HG03354 (cell line): ENCODE data around the gene ASB3.
"Not testable (repeated sequence)": the region's sequence is repeated elsewhere in the genome, so short reads cannot be mapped to it uniquely, and the experiment has no call there.

ENCODE experiments used
- ATAC-seq: cut with Tn5 transposase; IDR thresholded peaks from one replicate; pipeline ENCODE4 v1.9.1; 2021; ENCODE audit warnings: mild to moderate bottlenecking; ENCODE audit not compliant: unreplicated experiment, poor library complexity, severe bottlenecking

ASB3 gene

DNA sequence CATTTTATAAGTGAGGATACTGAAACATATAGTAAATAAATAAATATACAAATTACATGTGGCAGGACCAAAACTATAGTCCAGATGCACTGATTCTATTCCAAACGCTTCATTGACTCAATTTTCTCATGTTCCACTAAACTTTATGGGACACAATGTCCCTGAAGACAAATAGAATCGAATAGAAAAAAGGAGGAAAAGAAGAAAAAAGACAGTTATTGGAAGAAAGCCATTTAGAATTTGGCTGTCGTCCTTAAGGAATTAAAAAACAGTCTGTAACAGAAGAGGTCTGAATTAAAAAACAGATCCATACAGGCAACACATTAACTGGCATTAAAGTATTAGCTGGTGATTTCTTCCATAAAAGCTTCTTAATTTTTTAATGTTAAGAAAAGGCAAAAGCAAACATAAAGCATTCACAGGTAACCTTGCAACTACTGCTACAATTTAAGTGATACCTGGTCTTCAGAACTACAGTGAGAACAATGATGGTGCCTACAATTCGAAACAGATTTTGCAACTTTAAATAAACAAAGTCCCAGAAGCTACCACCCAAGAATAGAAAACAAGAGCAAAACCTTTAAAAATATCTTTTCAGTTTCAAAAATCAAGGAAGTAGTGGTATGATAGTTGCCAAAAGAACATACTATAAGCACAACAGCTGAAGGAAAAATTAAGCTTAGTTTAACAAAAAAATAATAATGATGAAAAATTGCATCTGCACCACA, 36.5 kb downstream of the ASB3 start:
- no peak for ATAC-seq

GRCh38 chr2:53744395-53745065, 42.2 kb downstream of the ASB3 start:
- ATAC-seq: no peak

DNA sequence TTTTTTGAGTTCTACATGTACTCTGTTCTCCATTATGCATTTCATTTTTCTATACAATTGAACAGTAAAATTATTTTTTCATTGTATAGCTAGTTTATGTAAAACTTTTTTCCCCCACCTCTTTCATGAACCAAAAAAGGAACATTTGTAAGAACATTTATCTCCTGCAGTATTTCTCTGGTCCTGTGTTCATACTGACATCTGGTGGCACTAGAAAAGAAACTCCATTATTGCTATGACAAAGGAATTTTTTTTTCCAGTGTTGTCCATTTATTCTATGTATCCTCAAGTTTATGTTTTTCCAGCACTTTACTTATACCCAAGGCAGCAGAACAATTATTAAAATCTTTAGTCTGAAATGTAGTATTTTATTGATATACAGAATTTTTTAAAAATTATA, 46.6 kb downstream of the ASB3 start:
- ATAC-seq: no peak

DNA sequence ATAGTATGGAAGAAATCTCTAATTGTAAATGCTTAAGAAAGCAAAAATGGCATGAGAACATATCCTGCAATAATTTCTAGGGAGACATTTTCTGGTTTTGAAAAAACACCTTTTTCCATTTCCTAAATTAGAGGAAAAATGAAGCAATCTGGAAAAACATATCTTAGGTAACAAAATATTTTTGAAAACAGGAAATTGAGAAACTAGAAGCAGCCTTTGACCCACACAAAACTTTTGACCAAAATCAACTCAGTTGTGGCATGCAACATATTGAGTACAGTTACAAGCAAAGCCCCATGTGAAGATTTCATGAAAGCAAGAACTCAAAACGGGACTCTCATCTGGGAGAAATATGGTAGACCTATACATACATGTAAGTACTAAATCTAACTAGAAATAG, 47.7 kb downstream of the ASB3 start:
- no peak for ATAC-seq

- ATAC-seq: no peak
Observed at GRCh38 chr2:53737091-53737490, 49.7 kb downstream of the ASB3 start.

- no peak for ATAC-seq
Observed at GRCh38 chr2:53729143-53729762, 57.5 kb downstream of the ASB3 start.

DNA sequence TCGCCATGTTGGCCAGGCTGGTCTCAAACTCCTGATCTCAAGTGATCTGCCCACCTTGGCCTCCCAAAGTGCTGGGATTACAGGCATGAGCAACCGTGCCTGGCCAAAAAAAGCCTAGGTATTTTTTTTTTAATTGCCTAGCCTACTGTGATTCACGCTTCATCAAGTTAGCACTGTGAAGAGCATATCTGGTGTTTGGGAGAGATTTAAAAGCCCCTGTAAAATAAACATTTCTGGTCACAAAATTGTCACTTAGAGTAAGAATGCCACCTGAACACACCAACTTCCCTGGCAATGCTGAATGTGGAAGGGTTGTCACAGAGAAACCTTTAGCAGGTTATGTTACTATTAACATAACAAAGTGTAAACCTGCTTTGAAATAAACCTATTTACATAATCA, 58.8 kb downstream of the ASB3 start:
- ATAC-seq: no peak

GRCh38 chr2:53725662-53726061, 61.1 kb downstream of the ASB3 start:
- no peak for ATAC-seq

- no peak for ATAC-seq
Observed at GRCh38 chr2:53724536-53724935, 62.2 kb downstream of the ASB3 start.

DNA sequence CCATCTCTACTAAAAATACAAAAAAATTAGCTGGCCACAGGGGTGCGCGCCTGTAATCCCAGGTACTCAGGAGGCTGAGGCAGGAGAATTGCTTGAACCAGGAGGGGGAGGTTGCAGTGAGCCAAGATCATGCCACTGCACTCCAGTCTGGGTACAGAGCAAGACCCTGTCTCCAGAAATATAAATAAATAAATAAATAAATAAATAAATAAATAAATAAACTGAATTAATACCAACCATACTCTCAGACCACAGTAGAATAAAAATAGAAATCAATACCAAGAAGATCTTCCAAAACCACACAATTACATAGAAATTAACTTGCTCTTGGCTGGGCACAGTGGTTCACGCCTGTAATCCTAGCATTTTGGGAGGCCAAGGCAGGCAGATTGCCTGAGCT, 65.8 kb downstream of the ASB3 start:
- ATAC-seq: not testable (repeated sequence)

- peak; percentile 76 for ATAC-seq
Observed at GRCh38 chr2:53715568-53715967, 71.2 kb downstream of the ASB3 start.

DNA sequence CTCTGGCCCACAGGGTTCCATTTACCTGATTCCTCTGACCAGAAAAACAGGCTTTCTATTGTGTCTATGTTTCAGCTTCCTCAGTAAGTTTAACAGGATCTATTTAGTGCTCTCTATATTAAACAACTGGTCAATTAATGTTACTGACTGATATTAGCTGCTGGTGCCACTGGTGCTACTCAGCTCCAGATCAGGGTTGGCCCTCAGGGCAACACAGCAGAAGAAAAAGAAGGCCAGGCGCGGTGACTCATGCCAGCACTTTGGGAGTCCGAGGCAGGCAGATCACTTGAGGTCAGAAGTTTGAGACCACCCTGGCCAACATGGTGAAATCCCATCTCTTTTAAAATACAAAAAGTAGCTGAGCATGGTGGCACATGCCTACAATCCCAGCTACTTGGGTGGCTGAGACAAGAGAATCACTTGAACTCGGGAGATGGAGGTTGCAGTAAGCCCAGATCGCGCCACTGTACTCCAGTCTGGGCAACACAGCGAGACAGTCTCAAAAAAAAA, 75.4 kb downstream of the ASB3 start:
- ATAC-seq: no peak

DNA sequence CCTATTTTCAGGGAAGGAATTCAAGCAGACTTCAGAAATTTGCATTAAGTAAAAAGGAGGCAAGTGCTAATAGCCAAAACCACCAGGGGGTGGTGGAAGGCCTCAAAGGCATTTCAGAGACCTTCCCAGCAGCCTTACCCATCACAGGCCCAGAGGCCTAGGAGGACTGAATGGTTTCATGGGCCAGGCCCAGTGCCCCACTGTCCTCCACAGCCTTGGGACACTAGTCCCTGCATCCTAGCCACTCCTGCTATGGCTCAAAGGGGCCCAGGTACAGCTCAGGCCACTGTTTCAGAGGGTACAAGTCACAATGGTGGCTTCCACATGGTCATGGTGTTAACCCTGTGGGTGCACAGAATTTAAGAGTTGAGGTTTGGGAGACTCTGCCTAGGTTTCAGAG, 77.8 kb downstream of the ASB3 start:
- ATAC-seq: no peak

DNA sequence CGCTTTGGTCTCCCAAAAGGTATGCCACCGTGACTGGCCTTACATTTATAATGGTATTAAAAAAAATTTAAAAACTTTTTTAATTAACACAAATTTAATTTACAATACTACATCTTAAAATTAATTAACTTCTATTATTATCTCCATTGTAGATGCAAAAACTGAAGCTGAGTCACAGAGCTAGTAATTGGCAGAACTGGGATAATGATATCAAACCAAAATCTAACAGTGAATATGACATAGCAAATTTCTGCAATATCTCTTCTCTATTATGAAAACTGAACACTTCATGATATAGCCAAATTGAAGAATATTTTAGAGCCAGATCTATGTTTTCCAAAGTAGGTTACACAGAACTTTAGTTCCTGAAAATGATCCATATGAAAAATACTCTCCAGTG, 85.5 kb downstream of the ASB3 start:
- no peak for ATAC-seq

GRCh38 chr2:53697686-53698085, 89.1 kb downstream of the ASB3 start:
- no peak for ATAC-seq

- ATAC-seq: no peak
Observed at GRCh38 chr2:53697092-53697491, 89.7 kb downstream of the ASB3 start.

- ATAC-seq: no peak
Observed at GRCh38 chr2:53695575-53695974, 91.2 kb downstream of the ASB3 start.

- no peak for ATAC-seq
Observed at GRCh38 chr2:53694096-53694771, 92.5 kb downstream of the ASB3 start.

GRCh38 chr2:53690876-53691275, 95.9 kb downstream of the ASB3 start:
- no peak for ATAC-seq

DNA sequence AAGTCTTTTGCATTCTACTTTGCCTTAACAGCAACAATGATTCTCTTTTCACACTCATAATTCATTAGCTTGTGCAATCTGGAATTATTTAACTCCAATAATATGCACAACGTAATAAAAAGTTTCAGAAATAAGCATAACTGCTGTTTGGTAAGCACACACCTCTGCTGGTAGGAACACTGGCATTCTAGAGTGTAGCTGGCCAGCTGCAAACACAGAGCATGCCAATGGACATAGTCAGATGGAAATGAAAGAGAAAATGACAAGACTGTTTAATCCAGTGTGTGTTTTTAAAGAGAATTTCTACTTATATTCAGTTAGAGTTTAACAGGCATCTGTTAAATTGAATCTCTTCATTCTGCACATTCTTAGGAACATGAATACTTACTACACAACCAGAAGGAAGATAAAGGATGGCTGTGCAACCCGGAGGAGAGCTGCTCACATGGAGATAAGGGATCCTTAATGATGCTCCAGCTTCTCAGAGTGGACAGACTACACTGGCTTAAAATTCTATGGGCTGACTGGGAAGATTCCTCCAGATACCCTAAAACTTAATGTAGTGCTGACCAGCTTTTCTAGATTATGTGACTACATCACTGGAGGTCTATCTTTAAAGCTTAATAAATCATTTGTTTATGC, 113.8 kb downstream of the ASB3 start:
- no peak for ATAC-seq
